Omental fat pad (tissue), 4 donors: ENCODE results near the gene POC5. TPM values are rescaled to one million over a fixed set of nuclear protein-coding genes. Genes with fewer than 3 reads are reported as not detected.

Source experiments
- ATAC-seq: fragments of 150-250 bp; one replicate; pipeline ENCODE4 v1.9.1; 2016; ENCODE audit warnings: mild to moderate bottlenecking, moderate library complexity; ENCODE audit not compliant: low FRiP score
- DNase-seq: peaks from one replicate; pipeline ENCODE4 v3.0.0-alpha.2; 2019; ENCODE audit warnings: low spot score
- total RNA-seq, 4 donors: library from RNA; depleted of rRNA; stranded (reverse); fragments of >200 nt; gene quantifications; one replicate each; pipeline ENCODE4 v1.1.0, GENCODE V29; 2016
- TF ChIP-seq, protein P1 (sequence below), 3 donors: fragments of 450-650 bp; IDR thresholded peaks; one replicate each; pipeline ENCODE4 v1.5.1; 2016 to 2017; ENCODE audit warnings: antibody characterized with exemption in 3 of 3, mild to moderate bottlenecking in 3 of 3, moderate library complexity in 2 of 3

The POC5 gene
- total RNA-seq, 4 donors from 2014 or later, result 5.5 to 24.9 (median 9.7) TPM

GRCh38 chr5:75721573-75721972 is 4.3 kb upstream of the POC5 start:
- TF ChIP-seq, protein P1, sequence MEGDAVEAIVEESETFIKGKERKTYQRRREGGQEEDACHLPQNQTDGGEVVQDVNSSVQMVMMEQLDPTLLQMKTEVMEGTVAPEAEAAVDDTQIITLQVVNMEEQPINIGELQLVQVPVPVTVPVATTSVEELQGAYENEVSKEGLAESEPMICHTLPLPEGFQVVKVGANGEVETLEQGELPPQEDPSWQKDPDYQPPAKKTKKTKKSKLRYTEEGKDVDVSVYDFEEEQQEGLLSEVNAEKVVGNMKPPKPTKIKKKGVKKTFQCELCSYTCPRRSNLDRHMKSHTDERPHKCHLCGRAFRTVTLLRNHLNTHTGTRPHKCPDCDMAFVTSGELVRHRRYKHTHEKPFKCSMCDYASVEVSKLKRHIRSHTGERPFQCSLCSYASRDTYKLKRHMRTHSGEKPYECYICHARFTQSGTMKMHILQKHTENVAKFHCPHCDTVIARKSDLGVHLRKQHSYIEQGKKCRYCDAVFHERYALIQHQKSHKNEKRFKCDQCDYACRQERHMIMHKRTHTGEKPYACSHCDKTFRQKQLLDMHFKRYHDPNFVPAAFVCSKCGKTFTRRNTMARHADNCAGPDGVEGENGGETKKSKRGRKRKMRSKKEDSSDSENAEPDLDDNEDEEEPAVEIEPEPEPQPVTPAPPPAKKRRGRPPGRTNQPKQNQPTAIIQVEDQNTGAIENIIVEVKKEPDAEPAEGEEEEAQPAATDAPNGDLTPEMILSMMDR (IDR thresholded peaks at IDR 0.05), result no peak
- no peak for ATAC-seq
- DNase-seq, result no peak

DNA sequence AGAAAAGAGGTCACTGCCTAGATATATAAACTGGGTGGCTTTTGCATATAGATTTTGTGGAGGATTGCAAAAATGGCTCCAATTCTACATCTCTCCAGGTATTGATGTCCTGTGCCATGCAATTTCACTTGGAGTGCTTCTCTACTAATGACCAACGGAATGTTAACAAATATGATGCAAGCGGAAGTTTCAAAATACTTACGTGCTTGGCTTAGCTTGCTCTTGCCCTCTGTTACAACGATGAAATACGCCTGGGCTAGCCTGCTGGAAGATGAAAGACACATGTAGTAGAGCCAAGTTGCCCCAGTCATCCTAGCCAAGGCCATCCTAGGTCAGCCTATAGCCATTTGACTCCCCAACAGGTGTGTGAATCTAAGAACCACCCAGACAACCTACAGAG is 3.6 kb upstream of the POC5 start:
- DNase-seq (no peak), ATAC-seq (no peak)
- TF ChIP-seq, protein P1 (IDR thresholded peaks at IDR 0.05), result no peak

- TF ChIP-seq, protein P1 (IDR thresholded peaks at IDR 0.05), result no peak
- no peak for DNase-seq
- no peak for ATAC-seq
Measured at GRCh38 chr5:75716715-75717081, 539 bp downstream of the POC5 start.

- DNase-seq (no peak), ATAC-seq (no peak)
- TF ChIP-seq, protein P1 (IDR thresholded peaks at IDR 0.05), result no peak
Measured at GRCh38 chr5:75712091-75712490, 5.1 kb downstream of the POC5 start.

- DNase-seq (no peak), ATAC-seq (no peak)
- TF ChIP-seq, protein P1 (IDR thresholded peaks at IDR 0.05), result no peak
Measured at GRCh38 chr5:75711151-75711550, 6.1 kb downstream of the POC5 start.

DNA sequence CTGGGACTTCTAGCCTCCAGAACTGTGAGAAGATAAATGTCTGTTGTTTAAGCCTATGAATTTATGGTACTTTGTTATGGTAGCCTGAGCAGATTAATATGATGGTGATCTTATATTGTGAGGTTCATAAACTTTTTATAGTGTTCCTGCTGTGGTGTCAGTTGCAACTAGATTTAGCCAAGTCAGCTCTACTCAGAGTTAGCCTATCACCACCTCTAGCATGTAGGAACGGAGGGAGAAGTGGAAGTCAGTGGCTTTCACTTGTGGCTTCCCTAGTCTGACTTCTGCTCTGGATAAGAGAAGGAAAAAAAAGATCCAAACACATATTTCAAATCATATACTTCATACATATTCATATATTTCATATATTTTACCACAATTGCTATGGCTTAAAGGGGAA is 6.6 kb downstream of the POC5 start:
- DNase-seq, result no peak
- TF ChIP-seq, protein P1 (IDR thresholded peaks at IDR 0.05), result no peak
- ATAC-seq, result no peak

DNA sequence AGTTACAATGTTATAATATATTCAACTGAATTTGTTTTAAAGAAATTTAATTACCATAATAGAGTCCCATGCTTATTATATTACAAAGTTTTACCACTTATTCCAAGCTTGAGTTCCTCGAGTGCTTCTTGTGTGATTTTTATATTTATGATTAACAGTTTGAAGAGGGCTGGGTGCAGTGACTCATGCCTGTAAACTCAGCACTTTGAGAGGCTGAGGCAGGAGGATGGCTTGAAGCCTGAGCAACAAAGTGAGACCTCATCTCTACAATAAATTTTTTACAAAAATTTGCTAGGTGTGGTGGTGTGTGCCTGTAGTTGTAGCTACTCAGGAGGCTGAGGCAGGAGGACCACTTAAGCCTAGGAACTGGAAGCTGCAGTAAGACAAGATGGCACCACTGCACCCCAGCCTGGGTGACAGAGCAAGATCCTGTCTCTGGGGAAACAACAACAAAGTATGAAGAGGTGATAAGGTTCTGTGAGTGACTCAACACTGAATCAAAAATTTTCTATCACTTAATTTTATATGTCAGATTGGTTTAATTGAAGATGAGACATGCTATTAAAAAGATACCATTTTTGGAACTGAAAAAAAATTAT is 9.2 kb downstream of the POC5 start:
- DNase-seq, result no peak
- ATAC-seq, result no peak
- TF ChIP-seq, protein P1 (IDR thresholded peaks at IDR 0.05), result no peak
